Measurements from ENCODE around the gene TCAIM.
"Not testable (repeated sequence)": the region's sequence is repeated elsewhere in the genome, so short reads cannot be mapped to it uniquely, and the experiment has no call there.

Gene TCAIM

GRCh38 chr3:44375450-44375849 lies 36.9 kb downstream of the TCAIM start:
- POLR2A ChIA-PET, result no interaction called here

GRCh38 chr3:44387404-44387803 lies 48.8 kb downstream of the TCAIM start:
- CTCF ChIA-PET, result interaction anchor here (0.8 kb wide), 1 partner anchor 11 kb away, joined by 3 read pairs; no protein-coding TSS in a partner anchor
- POLR2A ChIA-PET, result no interaction called here
- DNase-seq (ENCODE audit: low read depth, low spot score), result no peak
- no peak for TF ChIP-seq CTCF (IDR thresholded peaks at IDR 0.05; ENCODE audit: insufficient read depth, low read length, missing control alignments)
- H3K4me3 ChIP-seq (ENCODE audit: low read depth, low read length), result no peak overlapping the region

More at GRCh38 chr3:44375450-44375849, 36.9 kb downstream of the TCAIM start:
- DNase-seq (ENCODE audit: low read depth, low spot score), result no peak
- no peak overlapping the region for H3K4me3 ChIP-seq (ENCODE audit: low read depth, low read length)
- CTCF ChIA-PET, result no interaction called here
- no peak for TF ChIP-seq CTCF (IDR thresholded peaks at IDR 0.05; ENCODE audit: insufficient read depth, low read length, missing control alignments)

GRCh38 chr3:44392489-44392888 lies 53.9 kb downstream of the TCAIM start:
- ChIA-PET CTCF (no interaction called here), POLR2A (no interaction called here)
- TF ChIP-seq CTCF (IDR thresholded peaks at IDR 0.05; ENCODE audit: insufficient read depth, low read length, missing control alignments), result no peak
- no peak overlapping the region for H3K4me3 ChIP-seq (ENCODE audit: low read depth, low read length)
- DNase-seq (ENCODE audit: low read depth, low spot score), result no peak

GRCh38 chr3:44395714-44396113 lies 57.1 kb downstream of the TCAIM start:
- CTCF ChIA-PET, result no interaction called here
- DNase-seq (ENCODE audit: low read depth, low spot score), result no peak
- TF ChIP-seq CTCF (IDR thresholded peaks at IDR 0.05; ENCODE audit: insufficient read depth, low read length, missing control alignments), result no peak
- POLR2A ChIA-PET, result no interaction called here
- no peak overlapping the region for H3K4me3 ChIP-seq (ENCODE audit: low read depth, low read length)

- CTCF ChIA-PET, result no interaction called here
- POLR2A ChIA-PET, result no interaction called here
- no peak for DNase-seq (ENCODE audit: low read depth, low spot score)
- H3K4me3 ChIP-seq (ENCODE audit: low read depth, low read length), result no peak overlapping the region
- no peak for TF ChIP-seq CTCF (IDR thresholded peaks at IDR 0.05; ENCODE audit: insufficient read depth, low read length, missing control alignments)
Observed at GRCh38 chr3:44396200-44397171, 57.9 kb downstream of the TCAIM start.

GRCh38 chr3:44398271-44398670 lies 59.7 kb downstream of the TCAIM start:
- H3K4me3 ChIP-seq (ENCODE audit: low read depth, low read length); DNase-seq (ENCODE audit: low read depth, low spot score); POLR2A ChIA-PET; CTCF ChIA-PET: not testable (repeated sequence)

GRCh38 chr3:44398853-44399252 lies 60.3 kb downstream of the TCAIM start:
- ChIA-PET CTCF (no interaction called here), POLR2A (no interaction called here)
- no peak for TF ChIP-seq CTCF (IDR thresholded peaks at IDR 0.05; ENCODE audit: insufficient read depth, low read length, missing control alignments)
- no peak for DNase-seq (ENCODE audit: low read depth, low spot score)
- no peak overlapping the region for H3K4me3 ChIP-seq (ENCODE audit: low read depth, low read length)
